ENCODE results near the gene ICE1.

DNA sequence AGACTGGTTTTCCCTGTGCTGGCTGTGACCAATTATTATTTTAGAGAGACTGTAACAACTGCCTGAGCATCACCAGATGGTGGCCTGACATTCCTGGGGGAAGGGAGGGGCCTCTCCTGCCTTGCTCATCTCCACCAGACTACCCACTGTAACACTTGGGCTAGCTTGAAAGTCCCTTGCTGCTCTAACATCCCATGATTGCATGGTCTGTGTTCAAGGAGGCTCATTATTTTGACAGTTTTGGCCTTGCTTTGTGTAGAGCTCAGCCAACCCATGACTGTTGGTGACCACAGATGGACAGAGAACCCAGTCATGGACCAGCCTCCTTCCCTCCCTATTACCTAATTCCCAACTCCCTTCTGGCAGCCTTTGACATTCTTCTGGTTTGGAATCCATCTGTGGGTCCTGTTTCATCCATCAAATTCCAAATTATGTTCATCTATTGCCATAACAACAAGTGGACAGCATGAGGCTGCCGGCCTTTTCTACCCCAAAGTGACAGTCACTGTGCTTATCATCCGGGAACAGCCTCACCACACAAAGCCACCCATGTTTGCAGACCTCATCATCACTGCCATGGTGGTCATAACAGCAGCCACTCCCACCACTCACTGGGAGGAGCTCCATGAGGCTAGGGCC, 49.0 kb upstream of the ICE1 start:
- TF ChIP-seq SIN3A (IDR thresholded peaks at IDR 0.05; ENCODE audit: borderline replicate concordance, insufficient read depth, low read depth, low read length), result no peak
- TF ChIP-seq, protein P1, sequence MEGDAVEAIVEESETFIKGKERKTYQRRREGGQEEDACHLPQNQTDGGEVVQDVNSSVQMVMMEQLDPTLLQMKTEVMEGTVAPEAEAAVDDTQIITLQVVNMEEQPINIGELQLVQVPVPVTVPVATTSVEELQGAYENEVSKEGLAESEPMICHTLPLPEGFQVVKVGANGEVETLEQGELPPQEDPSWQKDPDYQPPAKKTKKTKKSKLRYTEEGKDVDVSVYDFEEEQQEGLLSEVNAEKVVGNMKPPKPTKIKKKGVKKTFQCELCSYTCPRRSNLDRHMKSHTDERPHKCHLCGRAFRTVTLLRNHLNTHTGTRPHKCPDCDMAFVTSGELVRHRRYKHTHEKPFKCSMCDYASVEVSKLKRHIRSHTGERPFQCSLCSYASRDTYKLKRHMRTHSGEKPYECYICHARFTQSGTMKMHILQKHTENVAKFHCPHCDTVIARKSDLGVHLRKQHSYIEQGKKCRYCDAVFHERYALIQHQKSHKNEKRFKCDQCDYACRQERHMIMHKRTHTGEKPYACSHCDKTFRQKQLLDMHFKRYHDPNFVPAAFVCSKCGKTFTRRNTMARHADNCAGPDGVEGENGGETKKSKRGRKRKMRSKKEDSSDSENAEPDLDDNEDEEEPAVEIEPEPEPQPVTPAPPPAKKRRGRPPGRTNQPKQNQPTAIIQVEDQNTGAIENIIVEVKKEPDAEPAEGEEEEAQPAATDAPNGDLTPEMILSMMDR (IDR thresholded peaks at IDR 0.05), result no peak
- TF ChIP-seq, protein P2, sequence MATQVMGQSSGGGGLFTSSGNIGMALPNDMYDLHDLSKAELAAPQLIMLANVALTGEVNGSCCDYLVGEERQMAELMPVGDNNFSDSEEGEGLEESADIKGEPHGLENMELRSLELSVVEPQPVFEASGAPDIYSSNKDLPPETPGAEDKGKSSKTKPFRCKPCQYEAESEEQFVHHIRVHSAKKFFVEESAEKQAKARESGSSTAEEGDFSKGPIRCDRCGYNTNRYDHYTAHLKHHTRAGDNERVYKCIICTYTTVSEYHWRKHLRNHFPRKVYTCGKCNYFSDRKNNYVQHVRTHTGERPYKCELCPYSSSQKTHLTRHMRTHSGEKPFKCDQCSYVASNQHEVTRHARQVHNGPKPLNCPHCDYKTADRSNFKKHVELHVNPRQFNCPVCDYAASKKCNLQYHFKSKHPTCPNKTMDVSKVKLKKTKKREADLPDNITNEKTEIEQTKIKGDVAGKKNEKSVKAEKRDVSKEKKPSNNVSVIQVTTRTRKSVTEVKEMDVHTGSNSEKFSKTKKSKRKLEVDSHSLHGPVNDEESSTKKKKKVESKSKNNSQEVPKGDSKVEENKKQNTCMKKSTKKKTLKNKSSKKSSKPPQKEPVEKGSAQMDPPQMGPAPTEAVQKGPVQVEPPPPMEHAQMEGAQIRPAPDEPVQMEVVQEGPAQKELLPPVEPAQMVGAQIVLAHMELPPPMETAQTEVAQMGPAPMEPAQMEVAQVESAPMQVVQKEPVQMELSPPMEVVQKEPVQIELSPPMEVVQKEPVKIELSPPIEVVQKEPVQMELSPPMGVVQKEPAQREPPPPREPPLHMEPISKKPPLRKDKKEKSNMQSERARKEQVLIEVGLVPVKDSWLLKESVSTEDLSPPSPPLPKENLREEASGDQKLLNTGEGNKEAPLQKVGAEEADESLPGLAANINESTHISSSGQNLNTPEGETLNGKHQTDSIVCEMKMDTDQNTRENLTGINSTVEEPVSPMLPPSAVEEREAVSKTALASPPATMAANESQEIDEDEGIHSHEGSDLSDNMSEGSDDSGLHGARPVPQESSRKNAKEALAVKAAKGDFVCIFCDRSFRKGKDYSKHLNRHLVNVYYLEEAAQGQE (IDR thresholded peaks at IDR 0.05; ENCODE audit: insufficient read depth in 1 of 2, low read depth in 2 of 2, low read length in 1 of 2), result no peak
